ENCODE data around the gene MAN2A1.

MAN2A1 gene

DNA sequence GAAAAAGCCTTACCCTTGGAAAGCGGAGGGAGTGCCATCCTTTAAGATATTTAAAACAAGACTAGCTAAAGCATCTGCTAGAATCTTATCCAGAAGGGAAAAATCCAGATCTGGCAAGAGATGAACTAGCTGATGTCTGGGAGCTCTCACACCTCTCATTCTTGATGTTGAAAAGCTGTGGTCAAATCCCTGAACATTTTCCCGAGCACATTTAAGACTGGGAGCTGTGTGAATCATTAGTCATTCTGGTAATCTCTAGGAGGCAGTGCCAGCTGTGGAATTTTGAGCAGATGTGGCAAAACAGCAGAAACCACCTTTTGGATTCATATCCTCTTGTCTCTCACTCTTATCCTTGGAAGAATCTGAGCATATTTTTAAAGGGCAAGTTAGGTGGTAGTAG is 218.0 kb downstream of the MAN2A1 start:
- DNase-seq (ENCODE audit: low spot score): no peak

DNA sequence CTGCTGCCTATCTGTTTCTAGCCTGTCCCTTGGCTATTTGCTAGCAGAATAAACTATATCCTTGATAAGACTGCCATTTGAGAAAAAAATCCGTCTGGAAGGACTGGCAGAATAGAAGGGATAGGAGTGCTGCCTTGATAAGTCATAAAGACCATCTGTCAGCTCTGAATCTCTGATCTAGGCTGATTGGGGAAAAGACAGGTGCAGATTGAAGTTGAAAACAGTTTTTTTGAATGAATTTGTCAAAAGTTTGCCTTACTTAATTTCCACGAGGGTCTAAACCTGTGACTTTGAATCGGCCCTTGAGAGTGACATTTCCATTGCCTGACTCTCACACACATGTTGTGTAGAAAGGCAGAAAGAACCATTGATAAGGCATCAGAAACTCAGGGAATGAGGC is 218.6 kb downstream of the MAN2A1 start:
- no peak for DNase-seq (ENCODE audit: low spot score)

DNA sequence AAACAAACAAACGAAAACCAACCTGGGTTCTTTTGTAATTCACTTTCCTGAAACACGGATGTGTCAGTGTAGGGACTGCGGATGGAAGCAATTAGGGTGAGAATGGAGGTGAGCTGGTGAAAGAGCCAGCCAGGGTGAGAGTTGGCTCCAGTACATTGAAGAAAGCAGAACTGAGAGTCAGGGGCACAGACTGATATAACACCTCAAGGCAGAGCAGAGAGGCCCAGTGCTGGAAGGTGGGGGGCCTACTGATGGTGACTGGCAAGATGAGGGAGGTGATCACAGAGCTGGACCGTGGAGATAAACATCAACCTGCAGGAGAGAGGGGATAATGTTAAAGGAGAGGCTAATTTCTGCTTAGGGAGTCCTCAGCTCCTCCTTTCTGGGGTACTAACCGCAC is 221.1 kb downstream of the MAN2A1 start:
- DNase-seq (ENCODE audit: low spot score): no peak

DNA sequence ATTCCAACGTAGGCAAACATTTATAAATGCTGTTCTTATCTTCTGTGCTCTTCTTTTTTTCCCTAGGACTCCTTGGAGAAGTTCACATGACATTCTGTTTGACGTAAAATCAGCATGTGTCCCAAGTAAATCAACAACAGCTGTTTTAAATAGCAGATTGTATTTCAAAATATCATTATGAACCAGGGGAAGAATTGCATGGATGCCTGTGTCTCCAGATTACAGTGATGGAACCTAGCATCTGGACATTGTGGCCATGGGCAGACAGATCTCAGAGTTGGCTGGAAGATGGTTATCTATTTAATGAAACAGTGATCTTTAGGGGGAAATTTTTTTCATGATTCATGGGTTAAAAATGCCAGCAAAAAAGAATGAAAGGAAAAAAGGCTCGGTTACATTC is 222.0 kb downstream of the MAN2A1 start:
- DNase-seq (ENCODE audit: low spot score): no peak

DNA sequence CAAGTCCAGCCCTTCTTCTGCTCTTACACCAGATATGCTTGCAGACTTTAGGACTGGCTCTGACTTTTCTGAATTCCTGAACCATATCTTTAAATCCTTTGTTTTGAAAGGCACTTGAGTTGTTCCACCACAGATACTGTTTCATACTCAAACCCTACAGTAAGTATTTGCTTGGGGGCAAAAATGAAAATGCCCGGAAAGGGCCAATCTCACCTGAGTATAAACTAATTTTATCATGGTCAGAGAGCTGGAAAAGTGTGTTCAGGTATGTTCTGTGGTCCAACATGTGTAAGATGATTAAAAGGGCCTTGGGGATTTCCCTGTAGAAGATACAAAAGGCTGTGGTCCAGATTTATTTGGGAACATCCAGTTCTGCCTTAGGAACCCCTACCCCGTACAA is 225.2 kb downstream of the MAN2A1 start:
- DNase-seq (ENCODE audit: low spot score): no peak

DNA sequence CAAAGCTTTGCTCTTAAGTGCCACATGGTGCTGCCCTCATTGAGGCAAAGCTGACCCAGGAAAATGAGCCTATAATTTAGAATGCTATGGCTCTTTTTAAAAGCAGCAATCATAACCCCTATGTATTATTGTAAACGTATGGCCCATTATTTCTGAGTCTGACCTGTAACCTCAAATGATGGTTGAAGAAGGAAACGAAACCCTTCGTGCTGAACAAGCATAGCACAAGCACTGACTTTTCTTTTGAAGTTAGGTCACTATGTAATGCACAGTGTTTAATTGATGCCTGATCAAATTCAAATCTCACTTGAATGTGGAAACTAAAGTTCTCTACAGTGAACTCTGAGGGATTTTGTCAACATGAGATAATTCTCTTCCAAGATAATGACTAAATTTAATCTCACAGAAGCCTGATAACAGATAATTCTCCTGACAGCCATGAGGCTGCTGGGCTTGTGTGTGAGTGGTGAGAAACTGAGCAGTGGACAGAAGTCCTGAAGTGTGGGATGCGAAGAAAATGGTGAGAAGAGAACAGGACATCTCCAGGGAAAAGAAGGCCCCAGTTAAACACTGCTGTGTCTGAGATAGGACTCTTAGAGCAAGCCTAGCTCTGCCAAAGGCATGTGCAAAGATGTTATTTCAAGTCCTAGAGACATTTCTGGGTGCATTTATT is 226.9 kb downstream of the MAN2A1 start:
- DNase-seq (ENCODE audit: low spot score): no peak

Measured in iPS-NIHi11 (cell line).